ENCODE results near the gene CENPM.

GRCh38 chr22:41925783-41926460 is 21.0 kb downstream of the CENPM start:
- TF ChIP-seq REST (IDR thresholded peaks at IDR 0.05; ENCODE audit: low read depth) (no peak), MAX (IDR thresholded peaks at IDR 0.05) (no peak), YY1 (IDR thresholded peaks at IDR 0.05; ENCODE audit: low read depth) (no peak), RAD21 (IDR thresholded peaks at IDR 0.05; ENCODE audit: low read depth) (peak; percentile 43; the same call in 1 of the 2 replicates), CEBPB (IDR thresholded peaks at IDR 0.05) (no peak)
